ENCODE data around the gene TSPAN18.

The TSPAN18 gene

GRCh38 chr11:44763121-44763820 is 36.5 kb downstream of the TSPAN18 start:
- DNase-seq = no peak

GRCh38 chr11:44764583-44764982 is 37.8 kb downstream of the TSPAN18 start:
- DNase-seq = no peak

- DNase-seq = no peak
Measured at GRCh38 chr11:44765026-44765595, 38.3 kb downstream of the TSPAN18 start.

GRCh38 chr11:44765676-44766075 is 38.9 kb downstream of the TSPAN18 start:
- no peak for DNase-seq

- DNase-seq = no peak
Measured at GRCh38 chr11:44766112-44766971, 39.6 kb downstream of the TSPAN18 start.

DNA sequence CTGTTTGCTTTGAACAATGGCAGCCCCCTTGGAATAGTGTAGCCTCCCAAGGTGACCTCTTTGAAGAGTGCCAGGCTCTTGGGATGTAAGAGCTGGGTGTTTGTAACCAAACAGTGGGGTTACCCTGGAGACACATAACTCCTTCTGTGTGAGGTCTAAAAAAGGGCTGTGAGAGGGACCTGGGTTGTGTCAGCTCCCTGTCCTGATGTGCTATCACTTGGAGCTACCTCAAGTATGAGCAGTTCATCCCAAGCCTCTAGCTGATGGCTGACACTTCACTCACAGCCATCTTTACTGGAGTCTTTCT is 40.2 kb downstream of the TSPAN18 start:
- no peak for DNase-seq

- DNase-seq = no peak
Measured at GRCh38 chr11:44767421-44767820, 40.7 kb downstream of the TSPAN18 start.

DNA sequence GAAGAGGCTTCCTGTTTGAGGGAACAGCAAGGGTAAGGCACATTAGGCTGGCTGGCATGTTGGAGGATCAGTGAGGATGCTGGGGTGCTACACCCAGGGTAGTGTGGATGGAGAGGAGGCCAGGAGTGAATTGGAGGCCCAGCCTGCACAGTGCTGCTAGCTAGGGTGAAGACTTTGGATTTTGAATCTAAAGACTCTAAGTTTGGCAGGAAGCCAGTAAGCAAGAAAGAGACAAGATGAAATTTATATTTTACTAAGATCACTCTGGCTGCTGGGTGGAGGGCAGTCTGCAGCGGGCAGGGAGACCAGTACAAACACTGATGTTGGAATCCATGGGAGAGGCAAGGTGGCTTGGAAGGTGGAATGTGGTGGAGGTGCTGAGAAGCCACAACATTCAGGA is 43.6 kb downstream of the TSPAN18 start:
- no peak for DNase-seq

- DNase-seq = no peak
Measured at GRCh38 chr11:44771252-44771734, 44.5 kb downstream of the TSPAN18 start.

GRCh38 chr11:44771841-44772240 is 45.1 kb downstream of the TSPAN18 start:
- no peak for DNase-seq

DNA sequence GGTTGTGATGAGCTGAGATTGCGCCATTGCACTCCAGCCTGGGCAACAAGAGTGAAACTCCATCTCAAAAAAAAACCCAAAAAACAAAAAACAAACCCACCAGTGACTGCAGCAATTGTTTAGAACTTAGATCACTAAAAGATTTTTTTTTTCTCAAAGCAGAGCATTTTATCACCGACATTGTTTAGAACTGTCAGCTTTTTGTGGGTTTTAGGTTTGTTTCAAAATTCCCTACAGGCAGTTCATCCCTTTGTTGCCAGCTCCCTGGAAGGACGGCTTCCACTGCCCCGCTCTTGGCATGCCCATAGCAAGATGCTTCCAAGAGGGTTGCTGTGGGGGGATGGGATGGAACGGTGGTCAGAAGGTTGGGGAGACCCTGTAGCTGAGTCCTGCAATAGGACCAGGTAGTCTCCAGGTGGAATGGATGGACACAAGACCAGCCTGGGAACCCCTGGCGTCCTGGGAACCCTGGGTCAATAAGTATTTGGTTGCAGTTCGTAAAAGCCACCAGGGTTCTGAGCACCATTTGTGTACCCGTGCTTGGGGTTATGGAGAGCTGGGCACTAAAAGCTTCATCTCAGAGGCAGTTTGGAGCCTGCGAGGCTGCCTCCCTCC is 46.7 kb downstream of the TSPAN18 start:
- no peak for DNase-seq

GRCh38 chr11:44774108-44774507 is 47.3 kb downstream of the TSPAN18 start:
- DNase-seq = no peak

- no peak for DNase-seq
Measured at GRCh38 chr11:44774731-44775130, 48.0 kb downstream of the TSPAN18 start.

- DNase-seq = peak; percentile 78
Measured at GRCh38 chr11:44775366-44775984, 48.7 kb downstream of the TSPAN18 start.

DNA sequence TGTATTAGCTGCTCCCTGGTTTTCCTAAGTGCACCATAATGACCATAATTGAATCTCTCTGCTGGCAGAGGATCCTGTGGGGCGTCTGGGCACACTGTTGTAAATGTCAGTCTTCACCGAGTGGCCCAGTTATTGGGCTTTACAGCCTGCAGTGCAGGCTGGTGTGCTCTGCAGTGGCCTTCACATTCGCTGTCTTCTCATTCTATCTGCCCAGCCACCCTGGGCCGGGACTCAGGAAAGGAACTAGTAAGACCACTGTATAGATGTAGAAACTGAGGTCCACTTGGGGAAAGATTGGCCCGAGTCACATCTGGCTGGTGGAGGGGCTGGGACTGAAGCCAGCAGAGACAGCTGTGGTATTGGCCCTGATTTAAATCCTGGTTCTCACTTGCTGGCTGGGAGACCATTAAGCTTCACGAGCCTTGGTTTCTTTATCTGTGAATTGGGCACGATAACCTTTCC is 49.3 kb downstream of the TSPAN18 start:
- DNase-seq = no peak

- DNase-seq = no peak
Measured at GRCh38 chr11:44776551-44777208, 49.9 kb downstream of the TSPAN18 start.

- no peak for DNase-seq
Measured at GRCh38 chr11:44777209-44778194, 50.7 kb downstream of the TSPAN18 start.

DNA sequence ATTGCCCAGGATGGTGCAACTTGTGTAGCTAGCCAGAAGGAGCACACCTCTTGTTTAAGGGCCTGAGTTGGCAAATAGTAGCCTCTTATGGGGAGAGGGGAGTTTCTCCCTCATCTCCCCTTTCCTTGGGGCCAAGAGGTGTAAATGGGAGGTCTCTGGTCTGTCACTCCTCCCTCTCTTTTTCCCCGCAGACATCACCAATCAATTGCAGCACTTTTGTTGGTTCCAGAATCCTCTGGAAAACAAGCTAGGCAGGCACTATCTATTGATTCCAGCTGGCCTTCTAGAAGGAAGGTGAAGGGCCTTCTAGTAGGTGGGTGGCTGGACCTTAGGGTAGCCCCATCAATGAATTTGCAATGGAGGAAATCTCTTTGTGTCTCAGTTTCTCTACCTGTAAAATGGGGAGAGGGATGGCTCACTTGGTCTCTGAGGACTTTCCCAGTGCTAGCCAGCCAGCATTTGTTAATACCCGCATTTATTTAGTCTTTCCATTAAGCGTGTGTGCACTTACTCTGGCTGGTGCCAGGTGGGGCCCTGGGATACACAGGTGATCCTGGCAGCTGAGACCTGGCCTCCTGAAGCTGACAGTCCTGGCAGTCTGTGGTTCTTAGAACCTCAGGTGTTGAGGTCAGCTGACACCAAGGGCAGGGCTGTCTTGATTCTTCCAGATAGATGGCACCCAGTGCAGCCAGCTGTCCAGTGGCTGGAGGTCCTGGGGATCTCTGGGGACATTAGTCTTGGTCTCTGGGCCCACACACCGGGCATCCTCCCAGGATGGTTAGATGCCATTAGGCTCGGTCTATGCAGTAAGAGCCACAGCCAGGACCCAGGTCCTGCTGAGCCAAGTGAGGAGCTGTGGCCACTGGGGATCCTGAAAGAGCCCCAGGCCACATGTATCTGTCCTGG is 51.7 kb downstream of the TSPAN18 start:
- DNase-seq = no peak

GRCh38 chr11:44779736-44780520 is 53.2 kb downstream of the TSPAN18 start:
- DNase-seq = no peak

Measured in stimulated activated CD8-positive, alpha-beta memory T cell treated with anti-CD3 and anti-CD28 coated beads, Interleukin-4, amount 100 ng/mL, for 48 hours (primary cell).